ENCODE data around the gene SESN1.
A peak's percentile ranks its signal among the peaks of the same experiment; 100 is the strongest.

Gene SESN1

DNA sequence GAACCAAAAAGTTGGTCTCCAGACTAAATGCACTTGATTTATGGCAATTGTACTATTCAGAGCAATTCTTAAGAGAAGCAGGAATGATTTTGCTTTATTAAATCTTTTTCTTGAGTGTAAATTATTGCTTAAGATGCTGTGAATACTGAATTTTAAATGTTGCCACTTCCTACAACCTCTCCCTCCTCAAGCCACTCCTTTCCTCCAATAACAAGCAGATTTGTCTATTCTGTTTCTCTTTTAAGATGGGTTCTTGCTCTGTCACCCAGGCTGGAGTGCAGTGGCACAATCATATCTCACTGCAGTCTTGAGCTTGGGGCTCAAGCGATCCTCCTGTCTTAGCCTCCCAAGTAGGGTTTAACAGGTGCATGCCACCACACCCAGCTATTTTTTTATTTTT lies 65.3 kb downstream of the SESN1 start:
- no peak for DNase-seq

DNA sequence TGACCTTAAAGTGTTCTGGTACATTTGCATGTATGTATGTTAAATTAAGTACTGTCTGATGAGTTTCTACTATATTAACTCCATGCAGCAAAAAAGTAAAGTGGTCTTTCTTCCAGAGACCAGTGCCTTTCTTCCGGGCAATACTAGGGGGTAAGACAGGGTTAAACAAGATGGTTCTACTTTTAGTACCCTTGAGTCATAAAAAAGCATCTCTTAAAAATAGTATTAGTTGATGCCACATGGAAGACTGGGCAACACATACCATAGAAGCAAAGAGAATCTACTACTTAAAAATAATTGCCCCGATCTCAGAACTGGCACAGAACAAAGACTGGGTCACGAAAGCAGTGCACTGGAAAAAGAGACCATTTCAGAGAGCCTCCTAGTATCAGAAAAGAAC lies 66.2 kb downstream of the SESN1 start:
- DNase-seq = no peak

DNA sequence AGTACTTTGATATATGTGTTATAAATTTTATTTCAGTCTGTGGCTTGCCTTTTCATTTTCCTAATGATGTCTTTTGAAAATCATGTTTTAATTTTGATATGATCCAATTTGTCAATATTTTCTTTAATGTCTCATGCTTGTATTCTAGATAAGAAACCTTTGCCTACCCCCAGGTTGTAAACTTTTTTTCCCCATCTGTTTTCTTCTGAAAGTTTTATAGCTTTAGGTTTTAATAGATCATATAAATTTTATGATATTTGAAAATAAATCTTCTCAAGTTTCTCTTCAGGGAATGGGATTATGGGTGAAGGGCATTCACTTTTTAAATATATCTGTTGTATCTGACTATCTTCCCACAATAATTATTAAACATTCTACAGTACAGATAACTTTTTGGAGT lies 66.7 kb downstream of the SESN1 start:
- DNase-seq = no peak

DNA sequence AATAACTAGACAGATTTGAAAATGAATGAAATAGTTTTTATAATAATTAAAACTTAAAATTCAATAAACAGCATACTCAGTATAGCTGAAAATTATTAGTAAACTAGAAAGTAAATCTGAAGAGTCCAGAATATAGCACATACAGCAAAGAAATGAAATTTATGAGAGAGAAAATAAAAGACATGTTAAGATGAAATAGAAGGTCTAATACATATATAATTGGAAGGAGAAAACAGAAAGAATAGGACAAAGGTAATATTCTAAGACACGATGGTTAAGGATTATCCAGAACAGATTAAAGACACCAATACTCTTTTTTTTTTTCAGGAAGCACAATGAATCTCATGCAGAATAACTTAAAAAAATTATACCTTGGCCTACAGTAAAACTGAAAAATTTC lies 69.0 kb downstream of the SESN1 start:
- no peak for DNase-seq

DNA sequence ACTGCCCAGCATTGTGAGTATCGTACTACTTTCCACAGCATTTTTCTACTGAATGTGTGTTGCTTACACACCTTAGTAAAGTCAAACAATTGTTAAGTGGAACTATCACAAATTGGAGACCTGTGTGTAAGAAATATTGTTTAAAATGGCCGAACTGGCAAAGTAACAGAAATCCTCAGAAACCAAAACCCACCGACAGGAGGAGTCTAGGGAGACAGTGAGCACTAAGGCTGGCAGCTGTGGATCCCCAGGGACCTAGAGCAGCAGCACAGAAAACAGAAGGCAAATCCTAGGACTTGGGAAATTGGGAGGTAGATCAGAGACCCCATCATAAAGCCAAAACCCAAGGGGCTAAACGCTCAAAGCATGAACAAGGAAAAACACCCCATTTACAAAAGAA lies 69.9 kb downstream of the SESN1 start:
- no peak for DNase-seq

DNA sequence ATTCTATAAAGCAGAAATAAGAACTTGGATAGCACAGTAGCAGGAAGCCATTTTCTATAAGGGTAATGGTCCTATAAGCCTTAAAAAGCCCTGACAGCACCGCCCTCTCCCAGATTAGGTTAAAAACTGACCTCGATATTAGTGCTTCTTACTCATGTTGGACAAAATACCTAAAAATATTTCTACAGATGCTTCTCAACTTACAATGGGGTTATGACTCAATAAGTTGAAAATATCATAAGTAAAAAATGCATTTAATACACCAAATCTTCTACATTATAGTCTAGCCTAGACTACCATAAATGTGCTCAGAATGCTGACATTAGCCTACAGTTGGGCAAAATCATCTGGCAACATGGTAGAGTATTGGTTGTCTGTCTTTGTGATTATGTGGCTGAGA lies 70.3 kb downstream of the SESN1 start:
- no peak for DNase-seq

DNA sequence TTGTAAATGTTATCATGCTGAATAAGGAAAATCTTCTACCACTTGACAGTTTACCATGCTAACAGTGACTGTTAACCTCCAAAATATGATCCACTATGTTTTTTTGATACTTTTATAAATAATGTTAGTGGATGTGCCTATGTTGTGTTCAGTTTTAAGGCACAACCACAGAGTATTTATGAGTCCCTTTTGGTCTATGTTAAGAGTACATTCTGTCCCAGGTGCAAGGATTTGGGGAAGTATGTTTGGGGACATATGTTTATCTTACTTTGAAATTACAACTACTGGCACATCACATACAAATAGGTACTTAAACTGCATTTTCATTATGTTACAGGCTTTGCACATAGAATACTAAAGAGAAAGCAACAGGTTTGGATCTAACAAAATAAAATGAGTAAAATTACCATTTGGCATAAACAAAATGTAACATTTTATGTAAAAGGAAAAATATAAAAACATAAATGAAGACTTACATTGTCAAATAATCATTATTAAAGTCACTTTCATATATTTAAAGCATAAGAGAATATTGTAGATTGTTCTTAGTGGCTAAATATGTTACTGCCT lies 71.2 kb downstream of the SESN1 start:
- no peak for DNase-seq

DNA sequence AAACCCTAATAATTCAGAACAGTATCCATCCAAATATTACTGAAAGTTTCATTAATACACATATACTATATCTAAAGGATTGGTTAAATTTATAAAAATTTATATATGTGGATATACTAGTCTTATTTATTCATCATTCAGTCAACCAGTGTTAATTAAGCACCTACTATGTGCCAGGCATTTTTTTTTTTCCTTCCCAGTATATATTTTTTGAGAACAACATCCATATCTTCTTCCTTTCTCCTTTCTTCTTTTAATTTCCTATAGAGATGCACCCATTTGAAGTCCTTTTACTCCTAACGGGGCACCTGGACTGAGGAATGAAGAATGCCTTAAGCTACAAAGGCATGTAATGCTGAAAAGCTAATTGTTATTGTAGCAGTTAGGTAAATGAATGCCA lies 72.8 kb downstream of the SESN1 start:
- no peak for DNase-seq

DNA sequence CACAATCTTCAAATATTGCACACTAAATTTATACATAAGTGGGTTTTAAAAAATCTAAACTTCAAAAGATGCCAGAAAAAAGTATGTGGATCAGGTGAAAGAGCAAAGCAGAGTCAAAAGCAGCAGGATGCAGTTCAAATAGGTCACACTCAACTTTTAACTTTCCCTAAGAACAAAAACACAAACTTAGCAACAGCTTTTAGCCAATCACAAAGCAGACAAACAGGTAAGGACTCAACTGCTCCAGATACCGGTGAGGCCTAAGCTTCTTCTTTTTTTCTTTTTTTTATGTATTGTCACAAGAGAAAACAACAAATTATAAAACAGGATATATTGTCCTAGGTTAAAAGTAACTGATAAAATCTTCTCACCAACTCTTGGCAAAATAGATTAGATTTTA lies 74.7 kb downstream of the SESN1 start:
- no peak for DNase-seq

DNA sequence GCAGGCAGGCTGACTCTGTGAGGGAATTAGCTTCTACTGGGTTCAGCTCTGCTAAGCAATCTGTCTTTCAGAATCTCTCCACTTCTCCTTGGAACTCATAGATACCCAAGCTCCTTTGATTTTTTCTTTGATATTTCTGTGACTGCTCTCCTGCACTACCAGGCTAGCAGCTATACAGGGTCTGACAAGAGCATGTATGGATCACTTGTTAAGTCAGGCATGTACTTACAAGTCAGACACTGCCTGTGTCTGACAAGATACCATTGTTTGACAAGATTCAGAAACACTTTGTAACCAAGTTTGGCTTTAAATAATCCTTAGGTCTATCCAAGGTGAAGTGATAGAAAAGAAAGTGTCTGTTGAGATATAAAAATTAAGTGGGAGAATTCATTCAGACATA lies 79.5 kb downstream of the SESN1 start:
- no peak for DNase-seq

DNA sequence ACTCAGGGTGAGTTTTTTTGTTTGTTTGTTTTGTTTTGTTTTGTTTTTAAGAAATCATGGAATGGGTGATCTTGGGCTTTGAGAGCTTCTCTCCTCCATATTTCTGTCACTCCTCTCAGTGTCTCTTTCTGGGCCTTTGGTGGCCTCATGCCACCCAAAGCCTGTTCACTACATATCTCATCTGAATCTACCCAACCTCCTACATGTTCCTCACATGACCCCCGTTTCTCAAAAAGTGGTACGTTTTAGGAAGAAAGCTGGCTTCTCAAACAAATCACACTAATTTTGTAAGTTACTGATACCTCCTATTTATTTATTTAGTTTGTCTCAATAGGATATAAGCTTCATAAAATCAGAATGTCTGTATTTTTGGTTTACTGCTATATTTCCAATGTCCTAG lies 80.0 kb downstream of the SESN1 start:
- DNase-seq = no peak

DNA sequence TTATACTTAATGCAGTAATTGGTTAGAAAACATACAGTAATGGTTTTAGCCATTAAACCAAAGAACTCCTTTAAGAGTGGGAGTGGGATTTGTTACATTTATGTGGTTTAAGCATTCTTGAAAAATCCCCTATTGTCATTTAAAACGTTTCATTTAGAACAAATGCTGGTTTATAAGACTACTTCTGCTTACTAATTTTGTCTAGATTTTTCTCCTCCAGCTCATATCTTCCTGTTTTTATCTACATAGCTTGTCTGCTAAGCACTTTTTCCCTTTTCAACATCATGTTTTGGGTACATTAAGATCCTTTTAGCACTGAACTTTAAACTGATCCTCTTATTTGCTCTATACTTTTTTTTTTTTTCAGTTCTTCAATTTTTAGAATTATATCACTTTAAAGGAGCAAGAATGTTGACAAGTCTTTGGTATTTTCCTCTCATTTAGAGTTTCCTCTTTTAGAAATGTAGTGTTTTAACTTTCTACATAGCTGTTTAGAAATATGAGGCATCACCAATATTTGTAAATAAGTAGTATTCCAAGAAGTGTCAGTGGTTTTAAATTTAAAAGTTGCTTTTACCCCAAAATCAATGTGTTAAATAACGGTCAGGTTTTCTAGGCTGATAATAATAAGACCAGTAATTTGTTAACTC lies 80.9 kb downstream of the SESN1 start:
- DNase-seq = no peak

DNA sequence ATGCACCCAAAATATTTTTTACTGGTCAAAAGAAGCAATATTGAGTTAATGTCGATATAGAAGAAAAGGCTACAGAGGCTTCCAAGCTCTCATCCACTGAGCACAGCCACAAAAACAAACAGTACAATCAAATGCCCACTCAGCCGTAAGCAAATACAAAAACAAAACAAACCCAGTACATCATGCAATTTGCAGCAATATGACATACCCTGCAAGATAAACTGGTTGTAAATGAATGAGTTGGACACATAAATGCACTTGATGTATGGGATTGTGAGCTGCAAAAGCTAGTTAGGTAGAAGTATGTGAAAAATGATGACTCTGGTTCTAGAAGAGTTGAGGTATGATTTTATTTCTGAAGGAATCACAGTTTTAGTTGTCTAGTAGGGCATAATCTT lies 83.9 kb downstream of the SESN1 start:
- DNase-seq = no peak

DNA sequence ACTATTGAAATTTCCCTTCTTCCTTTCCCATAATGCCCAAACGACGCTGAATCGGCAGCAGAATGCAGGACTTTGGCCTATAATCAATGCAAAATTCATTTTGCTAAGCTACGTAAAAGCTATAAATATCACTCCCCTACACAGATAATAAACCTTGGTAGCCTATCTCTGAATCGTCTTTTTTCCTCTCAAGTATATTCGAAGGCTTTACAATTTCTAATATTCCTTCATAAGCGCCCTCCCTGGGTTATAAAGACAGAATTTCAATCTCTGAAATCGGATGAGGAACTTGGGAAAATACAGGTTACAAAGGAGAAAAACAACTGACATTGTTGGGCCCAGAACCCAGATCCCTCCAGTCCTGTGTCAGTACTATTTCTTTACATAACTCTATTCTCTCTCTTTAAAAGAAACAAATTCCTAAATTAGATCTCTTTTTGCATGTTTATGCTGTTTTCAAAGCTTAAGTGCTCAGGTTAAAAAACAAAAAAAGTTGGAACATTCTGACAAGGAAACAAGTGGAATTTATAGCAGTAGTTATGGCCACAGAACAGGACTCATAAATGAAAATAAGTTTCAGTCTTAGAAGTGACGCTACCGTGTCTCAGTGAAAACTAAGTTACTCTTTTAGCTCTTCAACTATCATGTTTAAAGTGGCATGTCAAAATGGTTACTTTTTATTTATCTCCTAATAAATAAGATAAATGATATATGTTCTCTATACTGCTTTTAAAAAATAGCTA lies 84.5 kb downstream of the SESN1 start:
- no peak for DNase-seq

DNA sequence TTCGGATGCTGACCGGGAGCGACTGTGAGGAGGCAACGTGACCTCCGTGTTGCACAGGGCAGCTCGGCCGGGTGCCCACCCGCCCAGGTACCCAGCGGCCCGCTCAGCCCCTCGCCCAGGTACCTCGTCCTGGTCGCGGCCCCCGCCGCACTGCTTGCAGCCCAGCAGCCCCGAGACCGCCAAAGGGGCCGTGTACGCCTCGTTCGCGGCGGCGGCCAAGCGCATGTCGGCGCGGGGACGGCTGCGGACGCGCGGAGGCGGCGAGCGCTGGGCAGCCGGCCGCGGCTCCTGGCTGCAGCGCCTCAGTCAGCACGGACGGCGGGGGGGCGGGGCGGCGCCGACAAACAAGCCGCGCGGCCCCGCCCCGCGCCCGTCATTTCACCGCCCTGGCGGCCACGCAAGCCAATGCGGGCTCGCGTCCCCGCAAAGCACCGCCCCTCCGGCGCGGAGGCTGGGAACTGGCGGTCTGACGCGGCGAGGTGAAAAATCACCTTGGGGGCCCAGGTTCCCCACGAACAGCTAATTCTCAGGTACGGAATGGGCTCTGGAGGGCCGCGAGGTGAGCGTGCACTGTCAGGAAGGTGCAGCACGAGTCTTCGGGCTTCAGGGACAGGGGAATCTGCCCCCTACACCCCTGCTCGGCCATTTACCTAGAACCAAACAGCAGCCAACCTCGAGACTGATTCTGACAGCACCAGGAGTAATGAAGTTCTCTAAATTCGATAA lies 85.2 kb downstream of the SESN1 start:
- DNase-seq = peak; percentile 13 to 97 (median 83)

DNA sequence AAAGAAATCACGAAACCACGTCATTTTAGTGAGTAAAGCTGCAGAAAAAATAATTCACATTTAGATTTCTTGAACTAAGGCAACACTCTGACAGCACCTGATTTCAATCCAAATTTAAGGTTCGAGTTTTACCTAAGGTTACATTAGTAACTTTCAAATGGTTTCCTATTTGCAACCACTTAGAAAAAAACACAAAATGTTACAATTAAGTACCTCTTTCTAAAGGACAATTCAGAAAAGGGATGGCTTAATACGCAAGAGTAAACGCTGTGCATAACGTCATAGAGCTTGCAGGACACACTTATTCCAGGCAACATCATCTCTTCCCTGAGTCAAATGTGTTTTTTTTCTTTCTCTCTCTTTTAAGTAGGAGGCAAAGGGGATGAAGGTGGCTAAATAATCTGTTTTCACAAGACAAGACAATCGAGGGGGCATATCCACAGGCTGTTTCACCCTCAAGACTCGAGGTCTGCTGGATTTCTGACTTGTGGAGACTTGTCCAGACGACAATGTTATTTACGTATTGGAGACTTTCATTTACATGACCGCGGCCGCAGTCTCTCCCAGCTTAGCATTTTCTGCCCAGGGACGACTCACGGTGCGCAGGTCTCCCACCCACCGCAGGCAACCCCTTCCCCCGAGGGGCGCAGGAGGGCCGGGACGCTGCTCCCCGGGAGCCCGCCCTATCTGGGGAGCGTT lies 86.0 kb downstream of the SESN1 start:
- DNase-seq = peak in 19 of 51 donors; percentile 22 to 79 (median 52)

DNA sequence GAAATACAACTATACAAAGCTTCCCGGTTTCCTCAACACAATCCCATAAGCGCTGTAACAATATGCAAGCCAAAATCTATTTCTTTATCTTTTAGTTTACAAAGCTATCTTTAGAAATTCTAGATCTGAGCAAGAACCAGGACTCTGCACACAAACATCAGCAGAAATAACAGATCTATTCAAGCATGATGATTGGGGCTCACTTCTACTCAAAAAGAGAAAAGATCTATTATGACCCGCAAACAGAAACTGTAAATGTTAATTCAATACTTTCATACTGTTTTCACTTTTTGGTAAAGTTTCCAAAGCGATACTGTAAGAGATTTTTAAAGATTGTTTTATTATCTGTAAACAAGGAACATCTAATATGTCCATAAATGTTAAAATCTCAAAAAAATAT lies 86.6 kb downstream of the SESN1 start:
- DNase-seq = no peak

DNA sequence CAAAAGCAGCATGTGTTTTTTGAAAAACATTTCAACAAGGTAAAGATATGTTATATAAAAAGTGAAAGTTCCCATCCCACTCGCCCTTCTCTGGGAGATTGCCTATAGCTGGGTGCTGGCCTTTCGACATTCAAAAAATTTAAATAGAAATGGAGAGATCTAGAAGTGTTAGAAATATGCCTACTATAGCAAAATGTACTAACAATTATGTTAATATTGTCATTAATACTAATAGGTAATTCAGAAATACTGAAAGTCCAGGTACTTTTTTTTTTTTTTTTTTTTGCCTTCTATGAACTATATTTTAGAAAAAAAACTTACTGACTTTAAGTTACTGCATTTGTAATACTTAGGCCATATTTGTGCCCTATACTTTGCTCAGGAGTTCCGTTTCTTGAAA lies 87.1 kb downstream of the SESN1 start:
- DNase-seq = no peak

DNA sequence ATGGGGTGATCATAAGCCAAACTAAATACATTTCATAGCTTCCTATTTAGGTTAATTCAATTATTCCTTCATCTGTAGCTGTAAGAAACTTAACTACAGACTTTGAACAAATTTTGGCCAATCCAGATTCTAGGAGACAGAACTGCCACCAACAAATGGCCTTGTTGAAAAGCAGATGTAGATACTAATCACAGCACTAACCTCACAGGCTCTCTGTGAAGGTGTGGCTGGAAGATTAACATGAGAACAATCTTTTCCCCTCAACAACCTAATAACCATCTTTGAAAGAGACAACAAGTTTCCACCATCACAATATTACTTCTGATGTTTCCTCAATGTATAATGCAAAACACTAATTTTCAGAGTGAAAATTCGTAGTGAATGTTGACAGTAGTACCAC lies 87.8 kb downstream of the SESN1 start:
- no peak for DNase-seq

DNA sequence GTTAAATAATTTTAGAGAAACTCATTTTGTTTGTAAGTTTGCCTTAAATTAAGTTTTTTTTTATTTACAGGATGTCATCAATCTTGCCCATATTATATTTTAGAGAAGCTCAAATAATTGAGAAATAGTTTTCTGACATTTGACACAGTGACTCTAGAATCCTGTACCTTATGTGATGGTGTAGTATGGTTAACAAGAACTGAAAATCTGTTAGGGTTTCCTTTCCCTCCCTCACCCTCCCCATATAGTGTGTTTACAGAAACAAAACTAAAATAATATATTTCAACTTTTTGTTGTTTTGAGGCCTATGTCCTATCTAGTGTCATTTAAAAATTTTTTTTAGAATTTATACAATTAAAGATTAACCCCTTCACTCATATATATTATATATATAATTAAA lies 91.8 kb downstream of the SESN1 start:
- no peak for DNase-seq

DNA sequence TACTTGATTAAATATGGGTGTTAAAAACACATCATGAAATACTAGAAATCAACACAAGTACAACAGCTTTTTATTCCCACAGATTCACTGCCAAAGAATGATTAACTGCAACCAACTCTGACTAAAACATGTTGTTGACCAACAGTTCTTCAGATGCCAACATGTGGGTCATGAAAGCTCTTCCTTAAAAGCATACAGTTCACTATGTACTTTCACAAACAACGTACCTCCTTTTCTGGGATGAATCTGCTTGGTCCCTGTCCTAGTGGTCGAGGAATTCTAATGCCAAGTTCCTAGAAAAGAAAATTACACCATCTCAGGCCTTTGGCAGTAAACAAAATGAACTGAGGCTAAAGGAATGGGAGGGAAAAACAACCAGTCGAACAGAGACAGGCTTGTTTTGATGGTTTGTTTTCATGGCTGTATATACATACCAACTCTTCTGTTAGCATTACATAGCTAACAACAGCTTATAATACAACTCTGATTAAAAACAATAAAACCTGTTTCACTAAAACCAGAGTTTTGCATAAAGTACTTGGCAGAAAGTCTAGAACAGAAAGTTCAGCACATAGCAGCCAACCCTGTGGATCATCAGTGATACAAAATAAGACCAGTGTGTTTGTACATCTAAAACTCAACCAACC lies 92.5 kb downstream of the SESN1 start:
- DNase-seq = peak in 5 of 51 donors; percentile 5 to 86 (median 30)
